ENCODE measurements around the gene TMBIM1. TPM values are rescaled to one million over a fixed set of nuclear protein-coding genes. Genes with fewer than 3 reads are reported as not detected.

The TMBIM1 gene
- total and polyA plus RNA-seq, 12 donors: 25.7 to 293 (median 198) TPM

DNA sequence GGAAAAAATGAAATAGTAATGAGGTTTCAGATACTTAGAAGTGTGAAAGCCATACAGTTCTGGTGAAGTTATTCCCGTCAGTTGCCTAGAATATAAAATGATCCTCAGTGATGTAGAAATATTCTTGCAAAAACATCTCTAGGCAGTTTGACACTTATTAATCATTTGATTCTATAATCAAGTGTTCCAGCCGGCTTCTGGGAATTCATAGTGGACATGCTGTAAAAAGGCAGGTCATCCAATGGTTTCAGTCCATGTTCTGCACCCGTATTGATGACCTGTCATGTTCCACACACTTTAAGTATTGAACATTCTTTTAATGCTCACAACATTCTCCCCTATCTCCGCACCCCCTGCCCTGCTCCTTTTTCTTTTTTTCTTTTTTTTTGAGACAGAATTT is 55.5 kb downstream of the TMBIM1 start:
- intact Hi-C loops (cut with DNase I): no loop called here
- no peak for DNase-seq
- Histone ChIP-seq H3K4me1 (replicated peaks in 1 of 2) (peaks cover 4 to 15% of the 10 kb centered on the region in 2 donors), H3K9me3 (replicated peaks in 1 of 3) (no peaks in the 10 kb centered on the region), H3K36me3 (replicated peaks in 1 of 2) (peaks cover 0 to 89% of the 10 kb centered on the region in 2 donors), H3K27me3 (no peaks in the 10 kb centered on the region), H3K4me3 (no peak overlapping the region), H3K27ac (no peak overlapping the region)
- WGBS, 4 donors: 87 to 93% (median 91%) methylated on average over 4 of the region's 4 CpGs
- TF ChIP-seq, protein P1, sequence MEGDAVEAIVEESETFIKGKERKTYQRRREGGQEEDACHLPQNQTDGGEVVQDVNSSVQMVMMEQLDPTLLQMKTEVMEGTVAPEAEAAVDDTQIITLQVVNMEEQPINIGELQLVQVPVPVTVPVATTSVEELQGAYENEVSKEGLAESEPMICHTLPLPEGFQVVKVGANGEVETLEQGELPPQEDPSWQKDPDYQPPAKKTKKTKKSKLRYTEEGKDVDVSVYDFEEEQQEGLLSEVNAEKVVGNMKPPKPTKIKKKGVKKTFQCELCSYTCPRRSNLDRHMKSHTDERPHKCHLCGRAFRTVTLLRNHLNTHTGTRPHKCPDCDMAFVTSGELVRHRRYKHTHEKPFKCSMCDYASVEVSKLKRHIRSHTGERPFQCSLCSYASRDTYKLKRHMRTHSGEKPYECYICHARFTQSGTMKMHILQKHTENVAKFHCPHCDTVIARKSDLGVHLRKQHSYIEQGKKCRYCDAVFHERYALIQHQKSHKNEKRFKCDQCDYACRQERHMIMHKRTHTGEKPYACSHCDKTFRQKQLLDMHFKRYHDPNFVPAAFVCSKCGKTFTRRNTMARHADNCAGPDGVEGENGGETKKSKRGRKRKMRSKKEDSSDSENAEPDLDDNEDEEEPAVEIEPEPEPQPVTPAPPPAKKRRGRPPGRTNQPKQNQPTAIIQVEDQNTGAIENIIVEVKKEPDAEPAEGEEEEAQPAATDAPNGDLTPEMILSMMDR (IDR thresholded peaks at IDR 0.05): no peak
- TF ChIP-seq POLR2A (IDR thresholded peaks at IDR 0.05): no peak

DNA sequence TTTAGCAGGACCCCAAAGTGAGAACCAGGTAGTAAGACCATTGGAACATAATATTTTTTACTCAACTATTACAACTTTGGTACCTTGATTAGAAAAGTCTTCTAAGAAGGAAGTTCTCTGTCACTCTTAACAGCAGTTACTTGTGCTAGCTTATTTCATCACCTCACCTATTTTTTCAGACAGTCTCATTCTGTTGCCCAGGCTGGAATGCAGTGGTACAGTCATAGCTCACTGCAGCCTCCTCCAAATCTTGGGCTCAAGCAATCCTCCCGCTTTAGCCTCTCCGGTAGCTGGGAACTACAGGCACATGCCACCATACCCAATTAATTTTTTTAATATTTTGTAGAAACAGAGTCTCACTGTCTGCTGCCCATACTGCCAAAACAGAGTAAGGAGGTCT is 57.3 kb downstream of the TMBIM1 start:
- no peaks in the 10 kb centered on the region for H3K9me3 ChIP-seq (replicated peaks in 1 of 3)
- peaks cover 15 to 19% of the 10 kb centered on the region in 2 donors for H3K4me1 ChIP-seq (replicated peaks in 1 of 2)
- H3K27ac ChIP-seq: no peak overlapping the region
- no peak overlapping the region for H3K4me3 ChIP-seq
- H3K27me3 ChIP-seq: no peaks in the 10 kb centered on the region
- no peak for DNase-seq
- H3K36me3 ChIP-seq (replicated peaks in 1 of 2): peaks cover 0 to 89% of the 10 kb centered on the region in 2 donors
- intact Hi-C loops (cut with DNase I): no loop called here
- TF ChIP-seq POLR2A (IDR thresholded peaks at IDR 0.05): no peak
- TF ChIP-seq, protein P1 (IDR thresholded peaks at IDR 0.05): no peak
- WGBS, 4 donors: 91 to 100% (median 97%) methylated on average over 2 of the region's 2 CpGs

DNA sequence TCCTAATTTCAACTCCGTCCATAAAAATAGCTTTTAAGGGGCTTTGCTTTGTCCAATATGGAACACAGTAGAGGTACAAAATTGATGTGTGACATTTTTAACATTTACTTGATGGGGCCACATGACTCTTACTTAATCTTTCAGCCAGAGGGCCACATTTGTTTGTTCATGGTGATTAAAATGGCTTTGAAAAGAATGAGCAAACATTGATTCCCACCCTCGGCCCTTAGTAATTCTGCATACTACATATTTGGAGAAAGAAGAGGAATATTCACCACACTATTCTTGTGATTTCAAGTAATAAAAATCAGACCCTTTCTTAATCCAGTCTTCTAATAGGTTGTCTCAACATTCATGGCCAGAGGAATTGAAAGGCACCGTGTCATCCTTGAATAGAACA is 57.8 kb downstream of the TMBIM1 start:
- H3K4me3 ChIP-seq: no peak overlapping the region
- no peaks in the 10 kb centered on the region for H3K9me3 ChIP-seq (replicated peaks in 1 of 3)
- WGBS, 4 donors: 62 to 92% (median 64%) methylated on average over 2 to 3 of the region's 3 CpGs
- no peaks in the 10 kb centered on the region for H3K27me3 ChIP-seq
- H3K36me3 ChIP-seq (replicated peaks in 1 of 2): peaks cover 0 to 87% of the 10 kb centered on the region in 2 donors
- H3K27ac ChIP-seq: no peak overlapping the region
- TF ChIP-seq POLR2A (IDR thresholded peaks at IDR 0.05): no peak
- TF ChIP-seq, protein P1 (IDR thresholded peaks at IDR 0.05): no peak
- intact Hi-C loops (cut with DNase I): no loop called here
- no peak for DNase-seq
- H3K4me1 ChIP-seq (replicated peaks in 1 of 2): peaks cover 20 to 24% of the 10 kb centered on the region in 2 donors

DNA sequence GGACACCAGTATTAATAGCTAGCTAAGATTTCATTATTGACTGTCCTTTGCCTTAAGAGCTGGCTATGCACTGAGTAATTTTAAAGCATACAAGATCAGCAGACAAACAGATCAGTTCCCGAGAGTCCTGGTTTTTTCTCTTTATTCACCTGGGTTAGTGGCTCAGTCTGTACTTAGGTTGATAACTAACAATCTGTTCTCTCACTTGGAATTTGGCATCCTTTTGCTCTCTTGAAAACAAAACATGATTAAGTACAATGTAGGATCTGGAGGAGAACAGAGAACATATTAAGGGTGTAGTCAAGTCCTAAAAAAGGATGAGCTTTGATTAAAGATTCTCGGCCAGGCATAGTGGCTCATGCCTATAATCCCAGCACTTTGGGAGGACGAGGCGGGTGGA is 58.8 kb downstream of the TMBIM1 start:
- intact Hi-C loops (cut with DNase I): no loop called here
- no peak for DNase-seq
- no peak overlapping the region for H3K27ac ChIP-seq
- H3K27me3 ChIP-seq: no peaks in the 10 kb centered on the region
- peaks cover 0 to 81% of the 10 kb centered on the region in 2 donors for H3K36me3 ChIP-seq (replicated peaks in 1 of 2)
- WGBS, 4 donors: 85 to 90% (median 90%) methylated on average over 4 of the region's 4 CpGs
- TF ChIP-seq, protein P1 (IDR thresholded peaks at IDR 0.05): no peak
- TF ChIP-seq POLR2A (IDR thresholded peaks at IDR 0.05): no peak
- H3K9me3 ChIP-seq (replicated peaks in 1 of 3): no peaks in the 10 kb centered on the region
- peaks cover 27 to 30% of the 10 kb centered on the region in 2 donors for H3K4me1 ChIP-seq (replicated peaks in 1 of 2)
- no peak overlapping the region for H3K4me3 ChIP-seq
